Mesodermal cell (in vitro differentiated cells): ENCODE measurements around the gene APBA2.

Experiments used
- H3K27ac ChIP-seq: 2 replicates; pipeline ENCODE4 v1.7.0; 2013; ENCODE audit warnings: mild to moderate bottlenecking, low read depth, low read length, moderate library complexity; ENCODE audit not compliant: severe bottlenecking
- H3K36me3 ChIP-seq: 2 replicates; pipeline ENCODE4 v1.7.1; 2013; ENCODE audit warnings: mild to moderate bottlenecking, low read length, moderate library complexity; ENCODE audit not compliant: control insufficient read depth, insufficient read depth
- H3K4me1 ChIP-seq: one replicate; pipeline ENCODE4 v1.7.1; 2013; ENCODE audit warnings: mild to moderate bottlenecking, low read length; ENCODE audit not compliant: insufficient read depth, control insufficient read depth, poor library complexity, severe bottlenecking
- H3K4me3 ChIP-seq: 2 replicates; pipeline ENCODE4 v1.7.0; 2013; ENCODE audit warnings: low read length, control low read depth, mild to moderate bottlenecking; ENCODE audit not compliant: insufficient read depth, poor library complexity, severe bottlenecking; ENCODE audit errors: extremely low read depth
- H3K9me3 ChIP-seq: 2 replicates; pipeline ENCODE4 v1.7.1; 2013; ENCODE audit warnings: mild to moderate bottlenecking, low read length, moderate library complexity; ENCODE audit not compliant: control insufficient read depth
- WGBS, 2 experiments: methylation state at CpG; one replicate each; pipeline ENCODE4 v1.1.5; 2013; ENCODE audit warnings: missing lambda C conversion rate in 2 of 2; ENCODE audit not compliant: insufficient coverage in 2 of 2; 5-methylcytosine and 5-hydroxymethylcytosine counted together

APBA2 gene

GRCh38 chr15:29139072-29139471 lies 253.3 kb downstream of the APBA2 start:
- Histone ChIP-seq H3K4me3 (no peak overlapping the region), H3K9me3 (no peaks in the 10 kb centered on the region), H3K36me3 (no peaks in the 10 kb centered on the region), H3K4me1 (peaks cover 26% of the 10 kb centered on the region), H3K27ac (no peak overlapping the region)
- WGBS, 2 experiments: 91 to 93% methylated on average over 14 to 18 of the region's 19 CpGs

DNA sequence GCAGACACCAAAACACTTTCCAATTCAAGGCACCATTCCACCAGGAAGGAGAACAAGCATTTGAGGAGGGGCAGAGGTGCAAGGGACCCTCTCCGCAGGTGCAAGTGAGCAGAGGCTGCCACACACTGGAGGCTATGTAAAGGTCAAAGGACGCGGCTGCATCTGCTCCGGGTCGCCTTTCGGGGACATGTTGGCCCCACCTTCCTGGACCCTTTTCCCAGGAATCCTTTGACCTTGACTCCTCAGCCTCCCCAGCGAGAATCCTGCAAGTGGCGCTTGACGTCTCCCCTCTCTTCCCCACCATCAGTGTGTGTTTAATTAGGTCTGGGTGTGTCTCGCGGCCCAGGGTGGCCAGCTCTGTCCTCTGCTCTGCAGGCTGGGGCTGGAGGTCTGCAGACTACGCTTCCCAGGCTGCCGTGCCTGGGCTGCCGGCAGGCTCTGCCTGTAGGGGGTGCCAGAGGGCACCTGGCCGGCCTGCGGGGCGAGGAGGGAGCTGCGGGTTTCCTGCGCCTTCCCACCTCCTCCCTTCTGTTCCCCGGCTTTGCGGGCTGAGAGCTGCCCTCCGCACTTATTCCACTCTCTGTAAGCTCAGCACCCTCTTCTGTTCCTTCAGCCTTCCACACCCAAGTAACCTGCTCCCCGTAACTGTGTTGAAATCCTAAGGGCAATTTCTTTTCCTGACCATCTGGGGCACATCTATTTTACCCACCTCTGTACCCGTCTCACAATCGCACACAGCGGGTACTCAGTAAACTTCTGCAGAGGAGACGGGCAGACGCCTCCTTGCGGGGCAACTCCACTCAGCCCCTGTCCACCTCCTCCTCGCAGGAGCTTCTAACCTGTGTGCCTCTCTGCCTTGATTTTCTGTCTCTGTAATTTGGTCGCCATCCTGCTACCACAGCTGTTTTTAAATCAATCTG lies 254.0 kb downstream of the APBA2 start:
- no peaks in the 10 kb centered on the region for H3K9me3 ChIP-seq
- no peak overlapping the region for H3K4me3 ChIP-seq
- 40 to 41% methylated on average over 25 to 26 of the region's 31 CpGs for WGBS, 2 experiments

DNA sequence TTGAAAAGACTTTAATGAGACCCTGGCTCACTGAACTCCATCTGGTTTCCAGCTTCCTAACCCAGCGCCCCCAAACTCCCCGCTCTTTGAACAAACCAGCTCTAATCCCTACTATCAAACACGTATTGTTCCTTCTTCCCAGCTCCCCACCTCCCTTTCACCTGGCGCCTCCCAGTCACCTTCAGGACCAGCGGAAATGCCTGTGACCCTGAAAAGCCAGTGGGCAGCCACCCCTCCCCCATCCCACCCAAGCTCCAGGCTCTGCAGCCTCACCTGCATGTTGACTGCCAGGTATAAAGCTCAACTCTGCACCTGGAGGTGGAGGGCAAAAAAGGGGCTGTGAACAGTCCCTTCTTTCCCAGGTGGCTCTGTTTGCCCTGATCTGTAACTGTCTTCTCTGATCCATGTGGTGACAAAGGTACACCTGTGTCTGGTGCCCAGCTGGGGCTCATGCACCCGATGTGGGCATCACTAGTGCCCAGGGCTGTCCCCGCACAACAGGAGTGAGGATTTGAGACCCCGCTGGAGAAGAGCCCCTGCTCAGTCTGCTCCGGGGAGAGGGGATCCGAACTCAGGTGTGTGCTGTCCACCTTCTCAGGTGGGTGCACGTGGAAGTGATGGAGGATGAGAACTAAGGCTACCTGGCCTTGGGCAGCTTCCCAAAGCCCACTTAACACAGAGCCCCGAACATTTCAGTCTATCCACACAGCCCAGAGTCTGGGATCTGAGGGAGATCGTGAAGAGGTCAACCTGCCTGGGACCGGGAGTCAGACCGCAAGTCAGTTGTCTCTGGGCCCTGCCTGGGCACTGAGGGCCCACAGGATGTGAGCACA lies 254.9 kb downstream of the APBA2 start:
- Histone ChIP-seq H3K4me1 (peaks cover 26% of the 10 kb centered on the region), H3K9me3 (no peaks in the 10 kb centered on the region), H3K36me3 (no peaks in the 10 kb centered on the region), H3K4me3 (no peak overlapping the region), H3K27ac (no peak overlapping the region)
- WGBS, 2 experiments: 94 to 95% methylated on average over 6 to 15 of the region's 15 CpGs

More for the DNA sequence above, 254.0 kb downstream of the APBA2 start:
- Histone ChIP-seq H3K27ac (no peak overlapping the region), H3K36me3 (no peaks in the 10 kb centered on the region), H3K4me1 (peaks cover 26% of the 10 kb centered on the region)

GRCh38 chr15:29141308-29142128 lies 255.7 kb downstream of the APBA2 start:
- H3K4me1 ChIP-seq: peaks cover 26% of the 10 kb centered on the region
- 84 to 93% methylated on average over 8 to 12 of the region's 12 CpGs for WGBS, 2 experiments
- no peak overlapping the region for H3K4me3 ChIP-seq
- no peak overlapping the region for H3K27ac ChIP-seq
- H3K36me3 ChIP-seq: no peaks in the 10 kb centered on the region
- no peaks in the 10 kb centered on the region for H3K9me3 ChIP-seq

DNA sequence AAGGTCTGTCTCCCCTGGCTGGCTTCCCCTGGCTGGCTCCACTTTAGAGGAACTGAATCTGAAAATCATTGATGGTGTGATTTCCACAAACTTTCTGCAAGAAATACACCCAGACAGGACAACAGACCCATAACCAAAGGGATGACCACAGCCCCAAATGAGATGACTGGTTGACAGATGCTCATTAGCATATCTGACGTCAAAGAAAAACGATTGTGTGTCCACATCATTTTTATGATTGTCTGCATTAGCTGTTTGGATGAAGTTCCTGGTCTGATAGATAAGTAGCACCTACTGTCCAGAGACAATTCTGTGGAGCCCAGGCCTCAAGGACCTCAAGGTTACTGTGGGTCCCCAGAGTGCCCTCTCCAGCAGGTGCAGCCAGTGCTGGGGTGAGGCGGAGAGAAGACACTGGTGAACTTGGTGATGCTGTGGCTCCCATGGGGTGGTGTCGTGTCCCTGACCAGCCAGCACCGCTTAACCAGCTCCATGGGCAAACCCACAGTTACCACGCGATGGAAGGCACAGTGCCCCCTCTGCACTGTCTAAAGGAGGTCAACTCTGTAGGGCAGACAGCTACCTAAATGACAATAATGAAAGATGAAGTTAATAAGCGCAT lies 256.5 kb downstream of the APBA2 start:
- Histone ChIP-seq H3K9me3 (no peaks in the 10 kb centered on the region), H3K36me3 (no peaks in the 10 kb centered on the region), H3K4me3 (no peak overlapping the region), H3K4me1 (peaks cover 26% of the 10 kb centered on the region), H3K27ac (no peak overlapping the region)
- 92 to 93% methylated on average over 5 to 7 of the region's 8 CpGs for WGBS, 2 experiments

DNA sequence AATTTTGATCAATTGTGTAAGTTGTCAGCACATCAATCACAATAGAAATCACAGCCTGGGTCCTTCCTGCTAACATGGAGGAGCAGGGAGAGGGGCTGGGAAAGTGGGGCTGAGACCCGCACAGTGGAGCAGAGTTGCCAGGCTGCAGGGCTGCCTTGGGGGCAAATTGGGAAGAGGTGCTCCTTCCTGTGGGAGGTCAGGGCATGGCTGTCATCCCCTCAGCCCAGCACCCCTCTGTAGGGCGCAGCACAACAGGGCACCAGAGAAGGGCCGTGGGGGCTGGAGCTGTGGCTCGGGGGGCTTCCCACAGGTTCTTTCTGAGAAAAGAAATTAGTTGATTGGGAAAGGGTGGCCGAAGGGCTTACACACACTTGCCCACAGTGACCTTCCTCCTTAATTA lies 257.5 kb downstream of the APBA2 start:
- WGBS, 2 experiments: 96% methylated on average over 4 of the region's 5 CpGs; no CpG with 5 or more reads in 1 of the 2 experiments
- Histone ChIP-seq H3K4me3 (no peak overlapping the region), H3K27ac (peak overlapping the region; percentile 31), H3K4me1 (peaks cover 26% of the 10 kb centered on the region), H3K36me3 (no peaks in the 10 kb centered on the region), H3K9me3 (no peaks in the 10 kb centered on the region)

DNA sequence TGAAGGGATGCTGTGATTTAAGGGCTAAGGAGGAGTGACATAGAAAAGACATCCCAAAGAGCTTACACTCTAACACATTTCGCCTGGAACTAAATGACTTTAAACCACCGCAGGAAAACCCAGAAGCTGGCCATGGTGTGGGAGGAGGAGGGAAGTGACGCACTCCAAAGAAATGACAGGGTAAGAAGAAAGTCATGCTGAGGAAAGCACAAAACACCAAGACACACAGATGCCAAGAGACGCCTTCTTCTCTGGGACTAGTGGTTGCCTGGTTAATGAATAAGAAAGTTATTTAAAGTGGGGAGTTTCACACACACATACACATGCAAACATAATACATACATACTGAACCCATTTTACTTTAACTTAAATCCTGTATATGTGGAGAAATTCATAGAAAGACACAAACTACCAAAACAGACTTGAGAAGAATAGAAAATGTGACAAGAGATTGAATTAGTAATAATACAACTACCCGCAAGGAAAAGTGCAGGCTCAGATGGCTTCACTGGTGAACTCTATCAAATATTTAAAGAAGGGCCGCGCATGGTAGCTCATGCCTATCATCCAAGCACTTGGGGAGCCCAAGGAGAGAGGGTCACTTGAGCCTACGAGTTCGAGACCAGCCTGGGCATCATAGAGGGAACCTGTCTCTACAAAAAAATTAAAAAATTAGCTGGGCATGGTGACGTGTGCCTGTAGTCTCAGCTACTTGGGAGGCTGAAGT lies 258.3 kb downstream of the APBA2 start:
- no peak overlapping the region for H3K4me3 ChIP-seq
- WGBS, 2 experiments: 80 to 88% methylated on average over 5 to 7 of the region's 10 CpGs
- no peaks in the 10 kb centered on the region for H3K9me3 ChIP-seq
- H3K36me3 ChIP-seq: no peaks in the 10 kb centered on the region
- H3K27ac ChIP-seq: peak overlapping the region; percentile 31
- peaks cover 26% of the 10 kb centered on the region for H3K4me1 ChIP-seq

GRCh38 chr15:29149738-29150075 lies 263.9 kb downstream of the APBA2 start:
- no peaks in the 10 kb centered on the region for H3K9me3 ChIP-seq
- no peak overlapping the region for H3K27ac ChIP-seq
- no peaks in the 10 kb centered on the region for H3K4me1 ChIP-seq
- WGBS, 2 experiments: 96% methylated on average over 17 to 18 of the region's 18 CpGs
- H3K36me3 ChIP-seq: no peaks in the 10 kb centered on the region
- no peak overlapping the region for H3K4me3 ChIP-seq

DNA sequence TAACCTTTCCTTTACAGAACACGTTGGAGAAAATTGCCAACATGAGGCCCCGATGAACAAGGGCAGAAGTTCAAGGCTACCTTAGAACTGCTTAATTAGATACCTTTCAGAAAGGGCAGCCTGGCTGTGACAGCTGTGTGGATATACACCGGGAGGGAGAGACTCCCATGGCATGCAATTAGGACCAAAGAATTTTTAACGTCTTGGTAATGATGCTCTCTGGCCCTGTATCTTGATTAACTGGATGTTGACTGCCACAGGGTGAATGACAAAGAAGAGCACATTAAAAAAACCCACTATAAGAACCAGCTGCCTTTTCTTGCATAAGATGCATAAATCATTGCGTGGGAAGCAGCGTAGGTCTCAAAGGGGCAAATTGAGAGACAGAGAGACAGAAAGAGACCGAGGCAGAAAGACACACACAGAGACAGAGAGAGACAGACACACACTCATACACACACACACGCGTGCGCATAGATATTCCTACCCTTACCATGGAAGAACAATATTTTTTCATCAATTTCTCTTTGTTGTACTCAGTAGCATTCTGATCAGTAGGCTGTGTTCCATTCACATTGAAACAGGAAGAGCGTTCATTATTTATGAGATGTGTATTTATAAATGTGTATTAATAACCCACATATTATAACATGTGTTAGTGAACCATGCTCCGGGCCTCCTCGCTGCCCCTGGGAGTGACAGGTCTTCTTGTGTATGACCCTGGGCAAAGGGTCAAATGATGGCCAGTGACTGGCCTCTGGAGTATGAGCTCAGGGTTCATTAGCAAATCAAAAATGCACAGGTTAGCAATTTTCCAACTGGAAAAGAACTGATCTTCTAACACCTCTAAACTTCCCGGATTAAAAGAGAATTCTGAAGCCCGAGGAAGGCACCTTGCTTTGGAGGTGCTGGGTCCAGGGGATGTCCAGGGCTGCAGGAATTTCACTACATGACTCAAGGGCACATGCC lies 265.0 kb downstream of the APBA2 start:
- H3K27ac ChIP-seq: no peak overlapping the region
- WGBS, 2 experiments: 92 to 95% methylated on average over 6 to 7 of the region's 15 CpGs
- H3K4me3 ChIP-seq: no peak overlapping the region
- no peaks in the 10 kb centered on the region for H3K36me3 ChIP-seq
- H3K9me3 ChIP-seq: no peaks in the 10 kb centered on the region
- H3K4me1 ChIP-seq: no peaks in the 10 kb centered on the region
